HEK293 (cell line): ENCODE data around the gene MSMP.

Source experiments
- CTCF ChIA-PET: fragments of 350-600 bp; formaldehyde crosslinking; extraction: SDS; loops from one replicate; lab custom pipeline; 2021; ENCODE audit warnings: antibody characterized with exemption; lab: Yijun Ruan, JAX
- POLR2A ChIA-PET: fragments of 300-600 bp; formaldehyde crosslinking; extraction: SDS; loops from one replicate; lab custom pipeline; 2020; ENCODE audit warnings: antibody characterized with exemption, inconsistent platforms; lab: Yijun Ruan, JAX
- H3K27ac ChIP-seq: fragments of 200-500 bp; sonication (Bioruptor generic); 2 replicates; pipeline ENCODE4 v1.5.1; 2014; ENCODE audit warnings: low read depth, low read length, control low read depth, inconsistent platforms; ENCODE audit errors: extremely low read depth
- H3K36me3 ChIP-seq, 2 experiments: fragments of 200-500 bp in 1 of 2; sonication (Bioruptor generic) in 1 of 2; 1 replicate in 1 of 2; 2 replicates in 1 of 2; pipeline ENCODE4 v1.5.1; 2014 to 2017; ENCODE audit warnings: inconsistent platforms in 2 of 2, low read length in 2 of 2; ENCODE audit not compliant: control insufficient read depth in 2 of 2, insufficient read depth in 1 of 2
- H3K4me1 ChIP-seq: fragments of 200-500 bp; sonication (Bioruptor generic); 2 replicates; pipeline ENCODE4 v1.5.1; 2014; ENCODE audit warnings: mild to moderate bottlenecking, low read length, inconsistent platforms; ENCODE audit not compliant: control insufficient read depth, insufficient read depth
- H3K4me3 ChIP-seq: 2 replicates; pipeline ENCODE4 v1.5.1; 2011; ENCODE audit warnings: low read depth, mild to moderate bottlenecking, control low read depth, low read length, moderate library complexity
- H3K9me3 ChIP-seq: fragments of 200-500 bp; sonication (Bioruptor generic); 2 replicates; pipeline ENCODE4 v1.5.1; 2014; ENCODE audit warnings: low read depth, low read length, inconsistent platforms; ENCODE audit not compliant: control insufficient read depth, insufficient read depth
- BCL11B ChIP-seq: fragments of 450-650 bp; formaldehyde crosslinking; IDR thresholded peaks from 2 replicates; pipeline ENCODE4 v1.5.1; 2016; ENCODE audit warnings: low read depth, missing biosample characterization, missing genetic modification characterization
- HIC1 ChIP-seq: fragments of 450-650 bp; formaldehyde crosslinking; IDR thresholded peaks from 2 replicates; pipeline ENCODE4 v1.5.1; 2016; ENCODE audit warnings: missing biosample characterization, missing genetic modification characterization
- HOXC10 ChIP-seq: sonication (generic); formaldehyde crosslinking; IDR thresholded peaks from 2 replicates; pipeline ENCODE4 v1.8.1; 2023; ENCODE audit warnings: mild to moderate bottlenecking, missing genetic modification reagents
- KLF1 ChIP-seq: fragments of 450-650 bp; formaldehyde crosslinking; IDR thresholded peaks from 2 replicates; pipeline ENCODE4 v1.5.1; 2016; ENCODE audit warnings: missing biosample characterization, missing genetic modification characterization
- KLF10 ChIP-seq: fragments of 450-650 bp; IDR thresholded peaks from 2 replicates; pipeline ENCODE4 v1.5.1; 2018; ENCODE audit warnings: missing biosample characterization, mild to moderate bottlenecking, missing genetic modification characterization
- MYNN ChIP-seq: fragments of 450-650 bp; formaldehyde crosslinking; IDR thresholded peaks from 2 replicates; pipeline ENCODE4 v1.5.1; 2016; ENCODE audit warnings: missing biosample characterization, missing genetic modification characterization, borderline replicate concordance
- PBX3 ChIP-seq: sonication (generic); formaldehyde crosslinking; IDR thresholded peaks from 2 replicates; pipeline ENCODE4 v1.8.1; 2022; ENCODE audit warnings: mild to moderate bottlenecking, moderate library complexity, missing genetic modification reagents
- YY1 ChIP-seq: fragments of 450-650 bp; formaldehyde crosslinking; IDR thresholded peaks from 2 replicates; pipeline ENCODE4 v1.5.1; 2018; ENCODE audit warnings: missing biosample characterization, missing genetic modification characterization
- ZBTB48 ChIP-seq: fragments of 450-650 bp; formaldehyde crosslinking; IDR thresholded peaks from 2 replicates; pipeline ENCODE4 v1.5.1; 2016; ENCODE audit warnings: missing biosample characterization, missing genetic modification characterization
- ZBTB8A ChIP-seq: fragments of 450-650 bp; formaldehyde crosslinking; IDR thresholded peaks from 2 replicates; pipeline ENCODE4 v1.5.1; 2016; ENCODE audit warnings: missing biosample characterization, missing genetic modification characterization
- ZNF223 ChIP-seq: fragments of 450-650 bp; formaldehyde crosslinking; IDR thresholded peaks from 2 replicates; pipeline ENCODE4 v1.5.1; 2016; ENCODE audit warnings: missing biosample characterization, missing genetic modification characterization
- ZNF302 ChIP-seq: fragments of 450-650 bp; formaldehyde crosslinking; IDR thresholded peaks from 2 replicates; pipeline ENCODE4 v1.5.1; 2016; ENCODE audit warnings: missing biosample characterization, missing genetic modification characterization, low read depth
- ZNF335 ChIP-seq: fragments of 450-650 bp; formaldehyde crosslinking; conservative IDR thresholded peaks from 2 replicates; pipeline ENCODE4 v1.5.1; 2016; ENCODE audit warnings: missing biosample characterization, missing genetic modification characterization
- ZNF449 ChIP-seq: fragments of 450-650 bp; formaldehyde crosslinking; IDR thresholded peaks from 2 replicates; pipeline ENCODE4 v1.5.1; 2017; ENCODE audit warnings: missing biosample characterization, mild to moderate bottlenecking, missing genetic modification characterization, moderate library complexity
- ZNF501 ChIP-seq: fragments of 450-650 bp; formaldehyde crosslinking; IDR thresholded peaks from 2 replicates; pipeline ENCODE4 v1.5.1; 2016; ENCODE audit warnings: missing biosample characterization, missing genetic modification characterization
- ZNF521 ChIP-seq: fragments of 450-650 bp; formaldehyde crosslinking; IDR thresholded peaks from 2 replicates; pipeline ENCODE4 v1.5.1; 2017; ENCODE audit warnings: missing biosample characterization, mild to moderate bottlenecking, missing genetic modification characterization
- ZNF555 ChIP-seq: fragments of 450-650 bp; formaldehyde crosslinking; conservative IDR thresholded peaks from 2 replicates; pipeline ENCODE4 v1.5.1; 2017; ENCODE audit warnings: missing biosample characterization, mild to moderate bottlenecking, missing genetic modification characterization, inconsistent platforms
- ZNF670 ChIP-seq: fragments of 450-650 bp; formaldehyde crosslinking; IDR thresholded peaks from 2 replicates; pipeline ENCODE4 v1.5.1; 2016; ENCODE audit warnings: missing biosample characterization, missing genetic modification characterization, low read depth
- ZNF792 ChIP-seq: fragments of 450-650 bp; formaldehyde crosslinking; IDR thresholded peaks from 2 replicates; pipeline ENCODE4 v1.5.1; 2016; ENCODE audit warnings: missing biosample characterization, missing genetic modification characterization
- ZXDB ChIP-seq: fragments of 450-650 bp; formaldehyde crosslinking; IDR thresholded peaks from 2 replicates; pipeline ENCODE4 v1.5.1; 2016; ENCODE audit warnings: missing biosample characterization, missing genetic modification characterization
- TF ChIP-seq, protein P1 (sequence below): fragments of 450-650 bp; formaldehyde crosslinking; IDR thresholded peaks from 2 replicates; pipeline ENCODE4 v1.5.1; 2016; ENCODE audit warnings: missing biosample characterization, missing genetic modification characterization
- TF ChIP-seq, protein P2 (sequence below): fragments of 450-650 bp; formaldehyde crosslinking; conservative IDR thresholded peaks from 2 replicates; pipeline ENCODE4 v1.5.1; 2016; ENCODE audit warnings: low read depth, missing biosample characterization, missing genetic modification characterization
- TF ChIP-seq, protein P3 (sequence below): fragments of 450-650 bp; formaldehyde crosslinking; IDR thresholded peaks from 2 replicates; pipeline ENCODE4 v1.5.1; 2017; ENCODE audit warnings: missing biosample characterization, missing genetic modification characterization
- TF ChIP-seq, protein P4 (sequence below): fragments of 450-650 bp; formaldehyde crosslinking; IDR thresholded peaks from 2 replicates; pipeline ENCODE4; 2016; ENCODE audit warnings: missing biosample characterization, missing genetic modification characterization

MSMP gene

DNA sequence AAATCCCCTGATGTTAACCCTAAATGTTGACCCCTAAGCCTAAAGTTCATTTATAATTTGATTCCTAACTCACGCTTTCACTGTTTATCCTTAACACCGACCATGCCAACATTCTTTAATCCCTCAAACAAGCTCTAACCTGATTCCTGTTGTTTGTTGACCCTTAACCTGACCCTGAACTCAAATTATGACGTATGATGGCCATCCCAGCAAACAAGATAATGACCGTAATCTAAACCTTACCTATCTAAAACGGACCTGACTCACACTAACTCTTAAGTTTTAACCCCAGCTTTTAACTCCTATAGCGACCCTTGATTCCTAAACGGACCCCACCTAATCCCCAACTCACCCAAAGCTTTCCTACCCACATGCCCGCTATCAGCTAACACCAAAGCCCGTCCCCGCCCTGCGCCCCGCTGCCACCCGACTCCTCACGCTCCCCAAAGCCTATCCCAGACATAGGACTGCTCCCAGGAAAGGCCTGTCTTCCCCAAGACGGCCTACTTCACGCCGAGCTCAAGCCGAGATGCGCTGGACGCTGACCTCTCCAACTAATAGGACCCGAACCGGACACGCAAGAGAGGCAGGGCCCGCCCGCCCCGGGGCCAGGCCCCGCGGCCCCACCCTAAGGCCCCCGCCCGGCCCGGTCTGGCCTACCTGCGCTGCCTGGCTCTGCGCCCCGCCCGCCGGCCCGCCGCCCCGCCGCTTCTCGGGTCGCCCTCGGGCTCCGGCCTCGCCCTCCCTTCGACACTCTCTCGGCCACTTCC is 22.5 kb downstream of the MSMP start:
- H3K36me3 ChIP-seq: peaks cover 10 to 59% of the 10 kb centered on the region in 2 experiments; a peak in 2 of 3 replicates
- CTCF ChIA-PET: interaction anchor here (0.6 to 8.0 kb wide), 21 partner anchors 9 to 639 kb away, joined by 3 to 88 read pairs (median 6); partner anchors contain the start of genes CCDC107, GBA2, RGP1 and RMRP
- POLR2A ChIA-PET: interaction anchor here (0.6 to 4.2 kb wide), 25 partner anchors 9 to 660 kb away, joined by 3 to 73 read pairs (median 6); partner anchors contain the start of genes ARHGEF39, CCDC107, FAM221B and FANCG
- H3K9me3 ChIP-seq: no peaks in the 10 kb centered on the region
- peaks cover 13% of the 10 kb centered on the region for H3K4me1 ChIP-seq
- H3K27ac ChIP-seq: peak overlapping the region; percentile 81
- peak overlapping the region; percentile 81 for H3K4me3 ChIP-seq
- TF ChIP-seq MYNN (no peak), ZNF555 (no peak), ZNF302 (tag by site-specific recombination) (no peak), KLF1 (tag by site-specific recombination) (peak; percentile 52), ZNF335 (tag by site-specific recombination) (peak; percentile 86), ZNF223 (tag by site-specific recombination) (no peak), HOXC10 (CRISPR knock-in tag) (no peak), YY1 (tag by site-specific recombination) (no peak), ZXDB (tag by site-specific recombination) (no peak), BCL11B (tag by site-specific recombination) (peak; percentile 23; the same call in 1 of the 2 replicates), ZNF501 (no peak), ZBTB48 (tag by site-specific recombination) (peak; percentile 54; the same call in 1 of the 2 replicates), PBX3 (CRISPR knock-in tag) (no peak), ZBTB8A (no peak), ZNF521 (no peak), KLF10 (tag by site-specific recombination) (no peak), ZNF792 (tag by site-specific recombination) (no peak), HIC1 (no peak), ZNF449 (tag by site-specific recombination) (no peak), ZNF670 (tag by site-specific recombination) (no peak)
- TF ChIP-seq, protein P1, sequence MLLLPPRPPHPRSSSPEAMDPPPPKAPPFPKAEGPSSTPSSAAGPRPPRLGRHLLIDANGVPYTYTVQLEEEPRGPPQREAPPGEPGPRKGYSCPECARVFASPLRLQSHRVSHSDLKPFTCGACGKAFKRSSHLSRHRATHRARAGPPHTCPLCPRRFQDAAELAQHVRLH (tag by site-specific recombination): no peak
- TF ChIP-seq, protein P2, sequence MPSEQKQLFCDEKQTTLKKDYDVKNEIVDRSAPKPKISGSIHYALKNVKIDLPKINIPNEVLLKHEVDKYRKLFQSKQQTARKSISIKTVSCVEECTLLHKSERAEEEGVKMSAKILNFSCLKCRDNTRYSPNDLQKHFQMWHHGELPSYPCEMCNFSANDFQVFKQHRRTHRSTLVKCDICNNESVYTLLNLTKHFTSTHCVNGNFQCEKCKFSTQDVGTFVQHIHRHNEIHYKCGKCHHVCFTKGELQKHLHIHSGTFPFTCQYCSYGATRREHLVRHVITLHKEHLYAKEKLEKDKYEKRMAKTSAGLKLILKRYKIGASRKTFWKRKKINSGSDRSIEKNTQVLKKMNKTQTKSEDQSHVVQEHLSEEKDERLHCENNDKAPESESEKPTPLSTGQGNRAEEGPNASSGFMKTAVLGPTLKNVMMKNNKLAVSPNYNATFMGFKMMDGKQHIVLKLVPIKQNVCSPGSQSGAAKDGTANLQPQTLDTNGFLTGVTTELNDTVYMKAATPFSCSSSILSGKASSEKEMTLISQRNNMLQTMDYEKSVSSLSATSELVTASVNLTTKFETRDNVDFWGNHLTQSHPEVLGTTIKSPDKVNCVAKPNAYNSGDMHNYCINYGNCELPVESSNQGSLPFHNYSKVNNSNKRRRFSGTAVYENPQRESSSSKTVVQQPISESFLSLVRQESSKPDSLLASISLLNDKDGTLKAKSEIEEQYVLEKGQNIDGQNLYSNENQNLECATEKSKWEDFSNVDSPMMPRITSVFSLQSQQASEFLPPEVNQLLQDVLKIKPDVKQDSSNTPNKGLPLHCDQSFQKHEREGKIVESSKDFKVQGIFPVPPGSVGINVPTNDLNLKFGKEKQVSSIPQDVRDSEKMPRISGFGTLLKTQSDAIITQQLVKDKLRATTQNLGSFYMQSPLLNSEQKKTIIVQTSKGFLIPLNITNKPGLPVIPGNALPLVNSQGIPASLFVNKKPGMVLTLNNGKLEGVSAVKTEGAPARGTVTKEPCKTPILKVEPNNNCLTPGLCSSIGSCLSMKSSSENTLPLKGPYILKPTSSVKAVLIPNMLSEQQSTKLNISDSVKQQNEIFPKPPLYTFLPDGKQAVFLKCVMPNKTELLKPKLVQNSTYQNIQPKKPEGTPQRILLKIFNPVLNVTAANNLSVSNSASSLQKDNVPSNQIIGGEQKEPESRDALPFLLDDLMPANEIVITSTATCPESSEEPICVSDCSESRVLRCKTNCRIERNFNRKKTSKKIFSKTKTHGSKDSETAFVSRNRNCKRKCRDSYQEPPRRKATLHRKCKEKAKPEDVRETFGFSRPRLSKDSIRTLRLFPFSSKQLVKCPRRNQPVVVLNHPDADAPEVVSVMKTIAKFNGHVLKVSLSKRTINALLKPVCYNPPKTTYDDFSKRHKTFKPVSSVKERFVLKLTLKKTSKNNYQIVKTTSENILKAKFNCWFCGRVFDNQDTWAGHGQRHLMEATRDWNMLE (tag by site-specific recombination): no peak
- TF ChIP-seq, protein P3, sequence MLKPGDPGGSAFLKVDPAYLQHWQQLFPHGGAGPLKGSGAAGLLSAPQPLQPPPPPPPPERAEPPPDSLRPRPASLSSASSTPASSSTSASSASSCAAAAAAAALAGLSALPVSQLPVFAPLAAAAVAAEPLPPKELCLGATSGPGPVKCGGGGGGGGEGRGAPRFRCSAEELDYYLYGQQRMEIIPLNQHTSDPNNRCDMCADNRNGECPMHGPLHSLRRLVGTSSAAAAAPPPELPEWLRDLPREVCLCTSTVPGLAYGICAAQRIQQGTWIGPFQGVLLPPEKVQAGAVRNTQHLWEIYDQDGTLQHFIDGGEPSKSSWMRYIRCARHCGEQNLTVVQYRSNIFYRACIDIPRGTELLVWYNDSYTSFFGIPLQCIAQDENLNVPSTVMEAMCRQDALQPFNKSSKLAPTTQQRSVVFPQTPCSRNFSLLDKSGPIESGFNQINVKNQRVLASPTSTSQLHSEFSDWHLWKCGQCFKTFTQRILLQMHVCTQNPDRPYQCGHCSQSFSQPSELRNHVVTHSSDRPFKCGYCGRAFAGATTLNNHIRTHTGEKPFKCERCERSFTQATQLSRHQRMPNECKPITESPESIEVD (tag by site-specific recombination): no peak
- TF ChIP-seq, protein P4, sequence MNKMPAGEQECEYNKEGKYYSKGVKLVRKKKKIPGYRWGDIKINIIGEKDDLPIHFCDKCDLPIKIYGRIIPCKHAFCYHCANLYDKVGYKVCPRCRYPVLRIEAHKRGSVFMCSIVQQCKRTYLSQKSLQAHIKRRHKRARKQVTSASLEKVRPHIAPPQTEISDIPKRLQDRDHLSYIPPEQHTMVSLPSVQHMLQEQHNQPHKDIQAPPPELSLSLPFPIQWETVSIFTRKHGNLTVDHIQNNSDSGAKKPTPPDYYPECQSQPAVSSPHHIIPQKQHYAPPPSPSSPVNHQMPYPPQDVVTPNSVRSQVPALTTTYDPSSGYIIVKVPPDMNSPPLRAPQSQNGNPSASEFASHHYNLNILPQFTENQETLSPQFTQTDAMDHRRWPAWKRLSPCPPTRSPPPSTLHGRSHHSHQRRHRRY: no peak
